H9 (cell line): Measurements from ENCODE around the gene NKAIN2. TPM values are rescaled to one million over a fixed set of nuclear protein-coding genes. Genes with fewer than 3 reads are reported as not detected.

ENCODE experiments used
- DNase-seq: peaks from one replicate; pipeline ENCODE4 v3.0.0-alpha.2; 2017
- H2AFZ ChIP-seq: one replicate; pipeline ENCODE4 v1.6.1; 2013; ENCODE audit warnings: mild to moderate bottlenecking, low read length, control low read depth, moderate library complexity
- H2AK5ac ChIP-seq: 2 replicates; pipeline ENCODE4 v1.6.1; 2013; ENCODE audit warnings: low read length, control low read depth, mixed read lengths; ENCODE audit not compliant: insufficient read length
- H2BK120ac ChIP-seq: one replicate; pipeline ENCODE4 v1.6.1; 2013; ENCODE audit warnings: low read depth, mild to moderate bottlenecking, low read length, control low read depth, inconsistent platforms; ENCODE audit not compliant: poor library complexity, severe bottlenecking
- H2BK12ac ChIP-seq: 2 replicates; pipeline ENCODE4 v1.6.1; 2013; ENCODE audit warnings: low read length, control low read depth, mixed read lengths, low read depth; ENCODE audit not compliant: insufficient read length
- H2BK15ac ChIP-seq: 2 replicates; pipeline ENCODE4 v1.6.1; 2013; ENCODE audit warnings: low read depth, low read length, control low read depth
- H2BK20ac ChIP-seq: one replicate; pipeline ENCODE4 v1.6.1; 2013; ENCODE audit warnings: low read depth, mild to moderate bottlenecking, low read length, control low read depth, inconsistent platforms; ENCODE audit not compliant: poor library complexity, severe bottlenecking
- H2BK5ac ChIP-seq: 2 replicates; pipeline ENCODE4 v1.6.1; 2013; ENCODE audit warnings: low read length, control low read depth, mixed read lengths; ENCODE audit not compliant: insufficient read length
- H3K14ac ChIP-seq: 2 replicates; pipeline ENCODE4 v1.6.1; 2013; ENCODE audit warnings: low read length, control low read depth; ENCODE audit not compliant: insufficient read depth
- H3K18ac ChIP-seq: 2 replicates; pipeline ENCODE4 v1.6.1; 2013; ENCODE audit warnings: low read depth, mild to moderate bottlenecking, mixed read lengths, low read length, control low read depth; ENCODE audit not compliant: insufficient read length
- H3K23ac ChIP-seq: 2 replicates; pipeline ENCODE4 v1.6.1; 2013; ENCODE audit warnings: low read length, control low read depth, mixed read lengths, low read depth; ENCODE audit not compliant: insufficient read length
- H3K23me2 ChIP-seq: 2 replicates; pipeline ENCODE4 v1.6.1; 2013; ENCODE audit warnings: low read depth, mild to moderate bottlenecking, mixed read lengths, low read length, control low read depth; ENCODE audit not compliant: insufficient read length, poor library complexity, severe bottlenecking
- H3K27ac ChIP-seq: 2 replicates; pipeline ENCODE4 v1.5.1; 2013; ENCODE audit warnings: low read length, control low read depth, mixed read lengths, low read depth; ENCODE audit not compliant: insufficient read length
- H3K27me3 ChIP-seq: 2 replicates; pipeline ENCODE4 v1.6.1; 2013; ENCODE audit warnings: low read length, control low read depth, inconsistent platforms; ENCODE audit not compliant: insufficient read depth
- H3K4ac ChIP-seq: 2 replicates; pipeline ENCODE4 v1.6.1; 2013; ENCODE audit warnings: low read depth, mild to moderate bottlenecking, control low read depth, inconsistent platforms, low read length, moderate library complexity
- H3K4me1 ChIP-seq: 2 replicates; pipeline ENCODE4 v1.6.1; 2013; ENCODE audit warnings: low read length, control low read depth, inconsistent platforms; ENCODE audit not compliant: insufficient read depth
- H3K4me2 ChIP-seq: 2 replicates; pipeline ENCODE4 v1.6.1; 2013; ENCODE audit warnings: low read length, control low read depth, mixed read lengths; ENCODE audit not compliant: insufficient read length, insufficient read depth
- H3K56ac ChIP-seq: 2 replicates; pipeline ENCODE4 v1.6.1; 2013; ENCODE audit warnings: low read depth, mild to moderate bottlenecking, mixed read lengths, low read length, control low read depth; ENCODE audit not compliant: insufficient read length
- H3K79me1 ChIP-seq: 2 replicates; pipeline ENCODE4 v1.6.1; 2013; ENCODE audit warnings: low read depth, mild to moderate bottlenecking, moderate library complexity, low read length, control low read depth, inconsistent platforms; ENCODE audit not compliant: insufficient read depth, poor library complexity, severe bottlenecking
- H3K79me2 ChIP-seq: 2 replicates; pipeline ENCODE4 v1.6.1; 2013; ENCODE audit warnings: low read length, control low read depth, inconsistent platforms; ENCODE audit not compliant: insufficient read depth
- H3K9ac ChIP-seq: 2 replicates; pipeline ENCODE4 v1.6.1; 2013; ENCODE audit warnings: low read length, control low read depth, mixed read lengths; ENCODE audit not compliant: insufficient read length; ENCODE audit errors: extremely low read depth
- H3K9me3 ChIP-seq: one replicate; pipeline ENCODE4 v1.6.1; 2013; ENCODE audit warnings: low read depth, low read length, inconsistent platforms; ENCODE audit not compliant: control insufficient read depth
- H3T11ph ChIP-seq: one replicate; pipeline ENCODE4 v1.6.1; 2013; ENCODE audit warnings: mild to moderate bottlenecking, low read length, control low read depth, inconsistent platforms
- H4K20me1 ChIP-seq: one replicate; pipeline ENCODE4 v1.6.1; 2013; ENCODE audit not compliant: control insufficient read depth, insufficient read length, insufficient read depth
- H4K5ac ChIP-seq: 2 replicates; pipeline ENCODE4 v1.6.1; 2013; ENCODE audit warnings: low read depth, mild to moderate bottlenecking, mixed read lengths, low read length, control low read depth; ENCODE audit not compliant: insufficient read length
- H4K8ac ChIP-seq: replicated peaks from 2 replicates; pipeline ENCODE4 v1.6.1; 2013; ENCODE audit warnings: low read length, control low read depth, mixed read lengths, low read depth; ENCODE audit not compliant: insufficient read length
- H4K91ac ChIP-seq: 2 replicates; pipeline ENCODE4 v1.6.1; 2013; ENCODE audit warnings: low read depth, mild to moderate bottlenecking, moderate library complexity, mixed read lengths, low read length, control low read depth; ENCODE audit not compliant: insufficient read length
- H3K27ac Mint-ChIP-seq, 3 experiments: 2 replicates in 2 of 3; 3 replicates in 1 of 3; pipeline ENCODE4 v1.8.0; 2020 to 2021; ENCODE audit warnings: mixed read lengths in 3 of 3, mild to moderate bottlenecking in 1 of 3, moderate library complexity in 1 of 3
- H3K27me3 Mint-ChIP-seq: 2 replicates; pipeline ENCODE4 v1.8.0; 2021; ENCODE audit warnings: low read depth, mild to moderate bottlenecking, moderate library complexity, mixed read lengths
- H3K36me3 Mint-ChIP-seq, 3 experiments: 2 replicates in 2 of 3; 3 replicates in 1 of 3; pipeline ENCODE4 v1.8.0; 2020 to 2021; ENCODE audit warnings: low read depth in 3 of 3, mixed read lengths in 3 of 3; ENCODE audit not compliant: insufficient read depth in 1 of 3
- H3K4me1 Mint-ChIP-seq, 2 experiments: 2 replicates each; pipeline ENCODE4 v1.8.0; 2020; ENCODE audit warnings: mixed read lengths in 2 of 2
- H3K4me3 Mint-ChIP-seq, 2 experiments: 2 replicates in 1 of 2; 3 replicates in 1 of 2; pipeline ENCODE4 v1.8.0; 2020 to 2021; ENCODE audit warnings: mild to moderate bottlenecking in 2 of 2, mixed read lengths in 2 of 2, moderate library complexity in 1 of 2
- H3K9me3 Mint-ChIP-seq, 2 experiments: 2 replicates in 1 of 2; 3 replicates in 1 of 2; pipeline ENCODE4 v1.8.0; 2020; ENCODE audit warnings: mild to moderate bottlenecking in 2 of 2, mixed read lengths in 2 of 2, moderate library complexity in 1 of 2
- CTCF ChIP-seq: fragments of 200-600 bp; sonication (generic); conservative IDR thresholded peaks from 3 replicates; pipeline ENCODE4 v1.8.0; 2021; ENCODE audit warnings: antibody characterized with exemption, mild to moderate bottlenecking
- WGBS: extraction: QIAGEN DNeasy Blood & Tissue Kit; methylation state at CpG from one replicate; pipeline ENCODE4 v1.1.7; 2013; ENCODE audit warnings: missing lambda C conversion rate, low lambda C conversion rate, mixed read lengths; ENCODE audit not compliant: insufficient read length; ENCODE audit errors: extremely low coverage; 5-methylcytosine and 5-hydroxymethylcytosine counted together
- total RNA-seq: library from RNA; stranded (reverse); gene quantifications from 2 replicates; pipeline ENCODE4 v1.2.1, GENCODE V29; 2021

NKAIN2 gene
- total RNA-seq, 1 experiment from 2014 or later, result 0.17 TPM

- H3K23ac ChIP-seq, result no peak overlapping the region
These were observed 763.7 kb downstream of the NKAIN2 start for GRCh38 chr6:124567401-124567800.

More at GRCh38 chr6:124567401-124567800, 763.7 kb downstream of the NKAIN2 start:
- H3K79me1 ChIP-seq, result no peaks in the 10 kb centered on the region
- H4K91ac ChIP-seq, result no peak overlapping the region
- H4K20me1 ChIP-seq, result no peaks in the 10 kb centered on the region
- no peak overlapping the region for H2BK120ac ChIP-seq
- no peak for TF ChIP-seq CTCF
- H4K5ac ChIP-seq, result no peak overlapping the region
- H3K4me2 ChIP-seq, result no peak overlapping the region
- H3K4ac ChIP-seq, result no peak overlapping the region
- DNase-seq, result no peak
- H3K27ac Mint-ChIP-seq, result no peak overlapping the region
- H3K9ac ChIP-seq, result no peak overlapping the region
- no peak overlapping the region for H2BK15ac ChIP-seq
- H2AK5ac ChIP-seq, result no peak overlapping the region
- H3K79me2 ChIP-seq, result no peaks in the 10 kb centered on the region
- 100% methylated on average over 1 of the region's 5 CpGs for WGBS
- no peak overlapping the region for H4K8ac ChIP-seq
- H2AFZ ChIP-seq, result no peak overlapping the region
- 0 out of 4 replicates have a peak, but pooled peaks cover 0 to 3% of the 10 kb centered on the region in 2 experiments for H3K4me1 Mint-ChIP-seq
- H3K27ac ChIP-seq, result no peak overlapping the region
- no peaks in the 10 kb centered on the region for H3K27me3 ChIP-seq
- H3K56ac ChIP-seq, result no peak overlapping the region
- peaks cover 5 to 8% (median 7%) of the 10 kb centered on the region in 3 experiments for H3K36me3 Mint-ChIP-seq
- no peak overlapping the region for H2BK5ac ChIP-seq
- no peaks in the 10 kb centered on the region for H3K27me3 Mint-ChIP-seq
- no peaks in the 10 kb centered on the region for H3K23me2 ChIP-seq
- peaks cover 12 to 19% of the 10 kb centered on the region in 2 experiments for H3K9me3 Mint-ChIP-seq
- H3K14ac ChIP-seq, result no peak overlapping the region
- H3K4me1 ChIP-seq, result no peaks in the 10 kb centered on the region
- H3K4me3 Mint-ChIP-seq, result no peak overlapping the region
- H3K9me3 ChIP-seq, result no peaks in the 10 kb centered on the region
- no peak overlapping the region for H2BK12ac ChIP-seq
- no peak overlapping the region for H2BK20ac ChIP-seq
- H3K18ac ChIP-seq, result no peak overlapping the region
- no peak overlapping the region for H3T11ph ChIP-seq
